Lower leg skin (tissue), 3 donors: ENCODE measurements around the gene CCDC15.

Source experiments
- CTCF ChIP-seq, 3 donors: fragments of 450-650 bp; IDR thresholded peaks; one replicate each; pipeline ENCODE4 v1.5.1; 2016; ENCODE audit warnings: antibody characterized with exemption in 3 of 3, mild to moderate bottlenecking in 3 of 3, moderate library complexity in 2 of 3
- POLR2A ChIP-seq, 2 donors: fragments of 450-650 bp; IDR thresholded peaks; one replicate each; pipeline ENCODE4 v1.6.1; 2016 to 2017; ENCODE audit warnings: antibody characterized with exemption in 2 of 2, mild to moderate bottlenecking in 1 of 2, moderate library complexity in 1 of 2

- TF ChIP-seq CTCF (IDR thresholded peaks at IDR 0.05) (no peak), POLR2A (IDR thresholded peaks at IDR 0.05) (no peak)
Measured at GRCh38 chr11:125082611-125083311, 128.8 kb downstream of the CCDC15 start.
